Measurements from ENCODE around the gene ADAP1.

The ADAP1 gene

GRCh38 chr7:934469-935163 lies 19.9 kb downstream of the ADAP1 start:
- TF ChIP-seq CTCF (IDR thresholded peaks at IDR 0.05): no peak

DNA sequence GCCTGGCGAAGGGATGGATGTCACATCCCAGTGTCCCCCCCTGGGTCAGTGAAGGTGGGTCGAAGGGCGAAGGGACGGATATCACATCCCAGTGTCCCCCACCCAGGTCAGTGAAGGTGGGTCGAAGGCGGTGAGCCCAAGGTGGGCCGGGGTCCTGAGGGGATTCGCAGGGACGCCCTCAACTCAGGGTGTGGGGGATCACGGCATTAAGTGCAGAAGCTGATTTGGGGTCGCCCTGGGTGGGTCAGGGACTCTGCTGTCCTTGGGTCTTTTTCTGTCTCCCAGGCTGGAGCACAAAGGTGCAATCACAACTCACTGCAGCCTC lies 21.9 kb downstream of the ADAP1 start:
- TF ChIP-seq CTCF (IDR thresholded peaks at IDR 0.05): no peak

GRCh38 chr7:931871-932650 lies 22.4 kb downstream of the ADAP1 start:
- no peak for TF ChIP-seq CTCF (IDR thresholded peaks at IDR 0.05)

DNA sequence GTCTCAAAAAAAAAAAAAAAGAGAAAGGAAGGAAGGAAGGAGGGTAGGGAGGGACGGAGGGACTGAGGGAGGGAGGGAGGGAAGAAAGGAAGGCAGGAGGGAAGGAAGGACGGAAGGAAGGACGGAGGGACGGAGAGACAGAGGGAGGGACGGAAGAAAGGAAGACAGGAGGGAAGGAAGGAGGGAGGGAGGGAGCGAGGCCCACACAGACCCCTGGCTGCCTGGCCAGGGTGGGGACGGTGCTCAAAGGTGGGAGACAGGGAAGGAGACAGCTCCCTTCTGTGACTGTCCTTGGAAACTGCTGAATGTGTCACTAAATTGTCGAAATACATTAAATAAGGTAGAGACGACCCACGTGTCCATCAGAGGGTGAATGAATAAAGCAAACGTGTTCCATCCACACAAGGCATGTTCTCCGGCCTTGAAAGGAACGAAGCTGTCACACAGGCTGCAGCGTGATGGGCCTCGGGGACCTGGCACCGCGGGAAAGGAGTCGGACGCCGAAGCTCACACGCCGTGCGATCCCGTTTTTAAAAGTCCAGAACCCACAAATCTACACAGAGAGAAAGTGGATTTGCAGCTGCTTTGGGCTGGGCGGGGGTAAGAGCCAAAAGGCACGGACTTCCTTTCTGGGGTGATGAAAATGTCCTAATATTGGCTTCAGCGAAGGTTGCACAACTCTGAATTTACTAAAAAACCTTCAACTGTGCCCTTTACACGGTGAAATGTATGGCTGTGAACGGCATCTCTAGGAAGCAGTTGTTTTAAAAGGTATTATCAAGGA lies 23.3 kb downstream of the ADAP1 start:
- TF ChIP-seq CTCF (IDR thresholded peaks at IDR 0.05): no peak

GRCh38 chr7:929311-929711 lies 25.2 kb downstream of the ADAP1 start:
- TF ChIP-seq CTCF (IDR thresholded peaks at IDR 0.05): no peak

DNA sequence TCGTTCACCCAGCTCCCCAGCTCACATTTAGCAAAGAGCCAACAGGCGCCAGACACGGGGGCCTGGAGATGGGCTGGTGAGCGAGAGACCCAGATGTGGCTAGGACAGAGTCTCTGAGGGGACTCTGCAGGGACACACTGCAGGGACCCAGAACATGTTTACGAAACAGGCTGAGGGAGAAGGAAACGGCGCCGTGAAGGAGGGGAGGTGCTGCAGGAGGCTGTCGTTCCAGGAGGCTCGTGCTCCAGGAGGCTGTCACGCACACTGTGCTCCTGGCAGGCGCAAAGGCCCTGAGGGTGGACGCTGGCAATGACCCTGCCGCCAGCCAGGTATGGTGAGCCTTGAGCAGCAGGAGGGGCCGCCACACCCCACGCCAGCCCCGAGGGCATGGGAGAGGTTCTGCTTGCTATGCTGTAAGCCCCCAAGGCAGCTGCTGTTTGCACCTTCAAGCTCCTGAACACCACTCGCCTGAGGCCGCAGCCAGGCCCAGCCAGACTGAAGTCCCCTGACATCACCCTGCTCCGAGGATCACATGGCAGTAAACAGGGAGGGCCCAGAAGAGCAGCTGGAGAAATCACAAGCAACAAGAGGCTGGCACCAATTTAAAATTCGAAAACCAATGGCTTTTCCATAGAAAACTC lies 27.3 kb downstream of the ADAP1 start:
- TF ChIP-seq CTCF (IDR thresholded peaks at IDR 0.05): no peak

Measured in LNCAP (cell line).